H9 (cell line): ENCODE results near the gene OFD1. TPM values are rescaled to one million over a fixed set of nuclear protein-coding genes. Genes with fewer than 3 reads are reported as not detected.
"Not testable (repeated sequence)": the region's sequence is repeated elsewhere in the genome, so short reads cannot be mapped to it uniquely, and the experiment has no call there.

Experiments used
- DNase-seq: peaks from one replicate; pipeline ENCODE4 v3.0.0-alpha.2; 2017
- H2AFZ ChIP-seq: one replicate; pipeline ENCODE4 v1.6.1; 2013; ENCODE audit warnings: mild to moderate bottlenecking, low read length, control low read depth, moderate library complexity
- H2AK5ac ChIP-seq: 2 replicates; pipeline ENCODE4 v1.6.1; 2013; ENCODE audit warnings: low read length, control low read depth, mixed read lengths; ENCODE audit not compliant: insufficient read length
- H2BK120ac ChIP-seq: one replicate; pipeline ENCODE4 v1.6.1; 2013; ENCODE audit warnings: low read depth, mild to moderate bottlenecking, low read length, control low read depth, inconsistent platforms; ENCODE audit not compliant: poor library complexity, severe bottlenecking
- H2BK12ac ChIP-seq: 2 replicates; pipeline ENCODE4 v1.6.1; 2013; ENCODE audit warnings: low read length, control low read depth, mixed read lengths, low read depth; ENCODE audit not compliant: insufficient read length
- H2BK15ac ChIP-seq: 2 replicates; pipeline ENCODE4 v1.6.1; 2013; ENCODE audit warnings: low read depth, low read length, control low read depth
- H2BK20ac ChIP-seq: one replicate; pipeline ENCODE4 v1.6.1; 2013; ENCODE audit warnings: low read depth, mild to moderate bottlenecking, low read length, control low read depth, inconsistent platforms; ENCODE audit not compliant: poor library complexity, severe bottlenecking
- H2BK5ac ChIP-seq: 2 replicates; pipeline ENCODE4 v1.6.1; 2013; ENCODE audit warnings: low read length, control low read depth, mixed read lengths; ENCODE audit not compliant: insufficient read length
- H3K14ac ChIP-seq: 2 replicates; pipeline ENCODE4 v1.6.1; 2013; ENCODE audit warnings: low read length, control low read depth; ENCODE audit not compliant: insufficient read depth
- H3K18ac ChIP-seq: 2 replicates; pipeline ENCODE4 v1.6.1; 2013; ENCODE audit warnings: low read depth, mild to moderate bottlenecking, mixed read lengths, low read length, control low read depth; ENCODE audit not compliant: insufficient read length
- H3K23ac ChIP-seq: 2 replicates; pipeline ENCODE4 v1.6.1; 2013; ENCODE audit warnings: low read length, control low read depth, mixed read lengths, low read depth; ENCODE audit not compliant: insufficient read length
- H3K23me2 ChIP-seq: 2 replicates; pipeline ENCODE4 v1.6.1; 2013; ENCODE audit warnings: low read depth, mild to moderate bottlenecking, mixed read lengths, low read length, control low read depth; ENCODE audit not compliant: insufficient read length, poor library complexity, severe bottlenecking
- H3K27ac ChIP-seq: 2 replicates; pipeline ENCODE4 v1.5.1; 2013; ENCODE audit warnings: low read length, control low read depth, mixed read lengths, low read depth; ENCODE audit not compliant: insufficient read length
- H3K27me3 ChIP-seq: 2 replicates; pipeline ENCODE4 v1.6.1; 2013; ENCODE audit warnings: low read length, control low read depth, inconsistent platforms; ENCODE audit not compliant: insufficient read depth
- H3K4ac ChIP-seq: 2 replicates; pipeline ENCODE4 v1.6.1; 2013; ENCODE audit warnings: low read depth, mild to moderate bottlenecking, control low read depth, inconsistent platforms, low read length, moderate library complexity
- H3K4me1 ChIP-seq: 2 replicates; pipeline ENCODE4 v1.6.1; 2013; ENCODE audit warnings: low read length, control low read depth, inconsistent platforms; ENCODE audit not compliant: insufficient read depth
- H3K4me2 ChIP-seq: 2 replicates; pipeline ENCODE4 v1.6.1; 2013; ENCODE audit warnings: low read length, control low read depth, mixed read lengths; ENCODE audit not compliant: insufficient read length, insufficient read depth
- H3K56ac ChIP-seq: 2 replicates; pipeline ENCODE4 v1.6.1; 2013; ENCODE audit warnings: low read depth, mild to moderate bottlenecking, mixed read lengths, low read length, control low read depth; ENCODE audit not compliant: insufficient read length
- H3K79me1 ChIP-seq: 2 replicates; pipeline ENCODE4 v1.6.1; 2013; ENCODE audit warnings: low read depth, mild to moderate bottlenecking, moderate library complexity, low read length, control low read depth, inconsistent platforms; ENCODE audit not compliant: insufficient read depth, poor library complexity, severe bottlenecking
- H3K79me2 ChIP-seq: 2 replicates; pipeline ENCODE4 v1.6.1; 2013; ENCODE audit warnings: low read length, control low read depth, inconsistent platforms; ENCODE audit not compliant: insufficient read depth
- H3K9ac ChIP-seq: 2 replicates; pipeline ENCODE4 v1.6.1; 2013; ENCODE audit warnings: low read length, control low read depth, mixed read lengths; ENCODE audit not compliant: insufficient read length; ENCODE audit errors: extremely low read depth
- H3K9me3 ChIP-seq: one replicate; pipeline ENCODE4 v1.6.1; 2013; ENCODE audit warnings: low read depth, low read length, inconsistent platforms; ENCODE audit not compliant: control insufficient read depth
- H3T11ph ChIP-seq: one replicate; pipeline ENCODE4 v1.6.1; 2013; ENCODE audit warnings: mild to moderate bottlenecking, low read length, control low read depth, inconsistent platforms
- H4K20me1 ChIP-seq: one replicate; pipeline ENCODE4 v1.6.1; 2013; ENCODE audit not compliant: control insufficient read depth, insufficient read length, insufficient read depth
- H4K5ac ChIP-seq: 2 replicates; pipeline ENCODE4 v1.6.1; 2013; ENCODE audit warnings: low read depth, mild to moderate bottlenecking, mixed read lengths, low read length, control low read depth; ENCODE audit not compliant: insufficient read length
- H4K8ac ChIP-seq: replicated peaks from 2 replicates; pipeline ENCODE4 v1.6.1; 2013; ENCODE audit warnings: low read length, control low read depth, mixed read lengths, low read depth; ENCODE audit not compliant: insufficient read length
- H4K91ac ChIP-seq: 2 replicates; pipeline ENCODE4 v1.6.1; 2013; ENCODE audit warnings: low read depth, mild to moderate bottlenecking, moderate library complexity, mixed read lengths, low read length, control low read depth; ENCODE audit not compliant: insufficient read length
- H3K27ac Mint-ChIP-seq, 3 experiments: 2 replicates in 2 of 3; 3 replicates in 1 of 3; pipeline ENCODE4 v1.8.0; 2020 to 2021; ENCODE audit warnings: mixed read lengths in 3 of 3, mild to moderate bottlenecking in 1 of 3, moderate library complexity in 1 of 3
- H3K27me3 Mint-ChIP-seq: 2 replicates; pipeline ENCODE4 v1.8.0; 2021; ENCODE audit warnings: low read depth, mild to moderate bottlenecking, moderate library complexity, mixed read lengths
- H3K36me3 Mint-ChIP-seq, 3 experiments: 2 replicates in 2 of 3; 3 replicates in 1 of 3; pipeline ENCODE4 v1.8.0; 2020 to 2021; ENCODE audit warnings: low read depth in 3 of 3, mixed read lengths in 3 of 3; ENCODE audit not compliant: insufficient read depth in 1 of 3
- H3K4me1 Mint-ChIP-seq, 2 experiments: 2 replicates each; pipeline ENCODE4 v1.8.0; 2020; ENCODE audit warnings: mixed read lengths in 2 of 2
- H3K4me3 Mint-ChIP-seq, 2 experiments: 2 replicates in 1 of 2; 3 replicates in 1 of 2; pipeline ENCODE4 v1.8.0; 2020 to 2021; ENCODE audit warnings: mild to moderate bottlenecking in 2 of 2, mixed read lengths in 2 of 2, moderate library complexity in 1 of 2
- H3K9me3 Mint-ChIP-seq, 2 experiments: 2 replicates in 1 of 2; 3 replicates in 1 of 2; pipeline ENCODE4 v1.8.0; 2020; ENCODE audit warnings: mild to moderate bottlenecking in 2 of 2, mixed read lengths in 2 of 2, moderate library complexity in 1 of 2
- WGBS: extraction: QIAGEN DNeasy Blood & Tissue Kit; methylation state at CpG from one replicate; pipeline ENCODE4 v1.1.7; 2013; ENCODE audit warnings: missing lambda C conversion rate, low lambda C conversion rate, mixed read lengths; ENCODE audit not compliant: insufficient read length; ENCODE audit errors: extremely low coverage; 5-methylcytosine and 5-hydroxymethylcytosine counted together
- total RNA-seq: library from RNA; stranded (reverse); gene quantifications from 2 replicates; pipeline ENCODE4 v1.2.1, GENCODE V29; 2021

The OFD1 gene
- total RNA-seq, 1 experiment from 2014 or later = 36.0 TPM

DNA sequence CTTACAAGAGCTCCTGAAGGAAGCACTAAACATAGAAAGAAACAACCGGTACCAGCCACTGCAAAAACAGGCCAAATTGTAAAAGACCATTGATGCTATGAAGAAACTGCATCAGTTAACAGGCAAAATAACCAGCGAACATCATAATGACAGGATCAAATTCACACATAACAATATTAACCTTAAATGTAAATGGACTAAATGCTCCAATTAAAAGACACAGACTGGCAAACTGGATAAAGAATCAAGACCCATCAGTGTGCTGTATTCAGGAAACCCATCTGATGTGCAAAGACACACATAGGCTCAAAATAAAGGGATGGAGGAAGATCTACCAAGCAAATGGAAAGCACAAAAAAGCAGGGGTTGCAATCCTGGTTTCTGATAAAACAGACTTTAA, 8.0 kb upstream of the OFD1 start:
- H3K79me2 ChIP-seq, H3K23me2 ChIP-seq, H2BK12ac ChIP-seq, H3K27ac Mint-ChIP-seq, H3K27me3 ChIP-seq, H3K27ac ChIP-seq, H3K27me3 Mint-ChIP-seq, H3K9me3 ChIP-seq, H2BK20ac ChIP-seq, H4K91ac ChIP-seq, H2BK120ac ChIP-seq, H3K56ac ChIP-seq, H3K18ac ChIP-seq, H3K14ac ChIP-seq, H3K4ac ChIP-seq, H3K4me2 ChIP-seq, H3K79me1 ChIP-seq, DNase-seq, H3K4me3 Mint-ChIP-seq, H4K20me1 ChIP-seq, H2AFZ ChIP-seq, H3T11ph ChIP-seq, H2BK15ac ChIP-seq, H2AK5ac ChIP-seq, H4K8ac ChIP-seq, H3K9ac ChIP-seq, H2BK5ac ChIP-seq, H4K5ac ChIP-seq, H3K4me1 ChIP-seq, H3K23ac ChIP-seq: not testable (repeated sequence)
- peaks cover 2 to 12% of the 10 kb centered on the region in 2 experiments; a peak in 3 of 4 replicates for H3K4me1 Mint-ChIP-seq
- peaks cover 53 to 69% of the 10 kb centered on the region in 2 experiments for H3K9me3 Mint-ChIP-seq
- peaks cover 28 to 54% (median 42%) of the 10 kb centered on the region in 3 experiments for H3K36me3 Mint-ChIP-seq
- WGBS = no CpG with 5 or more reads among the region's 2 CpGs

DNA sequence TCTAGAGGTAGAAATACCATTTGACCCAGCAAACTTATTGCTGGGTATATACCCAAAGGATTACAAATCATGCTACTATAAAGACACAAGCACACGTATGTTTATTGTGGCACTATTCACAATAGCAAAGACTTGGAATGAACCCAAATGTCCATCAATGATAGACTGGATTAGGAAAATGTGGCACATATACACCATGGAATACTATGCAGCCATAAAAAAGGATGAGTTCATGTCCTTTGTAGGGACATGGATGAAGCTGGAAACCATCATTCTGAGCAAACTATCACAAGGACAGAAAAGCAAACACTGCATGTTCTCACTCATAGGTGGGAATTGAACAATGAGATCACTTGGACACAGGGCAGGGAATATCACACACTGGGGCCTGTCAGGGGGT, 4.0 kb upstream of the OFD1 start:
- not testable (repeated sequence) for H4K20me1 ChIP-seq, H3K4ac ChIP-seq, DNase-seq, H2BK12ac ChIP-seq, H3K9me3 ChIP-seq, H2BK5ac ChIP-seq, H3K4me3 Mint-ChIP-seq, H2AFZ ChIP-seq, H3K56ac ChIP-seq, H4K5ac ChIP-seq, H3K79me1 ChIP-seq, H2BK120ac ChIP-seq, H3K27ac ChIP-seq, H3K4me1 ChIP-seq, H4K91ac ChIP-seq, H3K23ac ChIP-seq, H3K4me2 ChIP-seq, H2AK5ac ChIP-seq, H3K27me3 ChIP-seq, H3K14ac ChIP-seq, H3T11ph ChIP-seq, H3K18ac ChIP-seq, H3K27me3 Mint-ChIP-seq, H3K9ac ChIP-seq, H3K23me2 ChIP-seq, H2BK20ac ChIP-seq, H3K27ac Mint-ChIP-seq, H4K8ac ChIP-seq, H2BK15ac ChIP-seq
- peaks cover 47 to 76% of the 10 kb centered on the region in 2 experiments for H3K9me3 Mint-ChIP-seq
- WGBS = no CpG with 5 or more reads among the region's 1 CpG
- H3K4me1 Mint-ChIP-seq = peaks cover 8 to 14% of the 10 kb centered on the region in 2 experiments; a peak in 3 of 4 replicates
- H3K79me2 ChIP-seq = peaks cover 11% of the 10 kb centered on the region; the same call in 1 of the 2 replicates
- H3K36me3 Mint-ChIP-seq = peaks cover 13 to 48% (median 32%) of the 10 kb centered on the region in 3 experiments; a peak in 6 of 7 replicates
